ENCODE measurements around the gene PIWIL4. TPM values are rescaled to one million over a fixed set of nuclear protein-coding genes. Genes with fewer than 3 reads are reported as not detected.

Gene PIWIL4
- total and polyA plus RNA-seq, 7 donors = 0.30 to 1.7 (median 0.65) TPM

DNA sequence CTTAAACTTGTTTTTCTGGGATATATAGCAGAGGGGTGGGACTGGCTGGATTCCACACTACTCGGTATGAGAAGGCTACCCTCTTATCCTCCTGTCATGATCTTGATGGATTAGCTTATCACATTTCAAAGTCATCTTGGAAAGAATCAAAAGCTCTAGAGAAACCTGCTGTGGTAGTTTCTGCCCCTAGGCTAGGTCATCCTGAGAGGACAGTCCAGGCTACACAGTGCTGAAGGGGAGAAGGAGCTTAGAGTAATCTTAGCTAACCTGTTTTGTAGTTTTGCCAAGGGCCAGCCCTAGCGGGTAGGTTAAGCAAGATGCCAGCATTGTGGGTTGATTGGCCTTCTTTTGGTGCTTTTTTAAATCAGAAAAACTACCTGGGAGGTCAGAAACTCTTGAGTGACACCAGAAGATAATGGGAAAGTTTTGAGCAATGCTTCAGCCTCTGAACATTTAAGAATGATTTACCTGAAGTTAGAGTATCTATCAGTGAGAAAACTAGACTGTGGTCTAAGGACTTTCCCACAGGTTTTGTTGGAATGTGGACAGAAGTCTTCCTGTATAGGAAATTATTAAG is 21.3 kb downstream of the PIWIL4 start:
- no peak overlapping the region for H3K4me3 ChIP-seq
- WGBS, 3 donors = 35 to 52% (median 39%) methylated on average over 2 of the region's 2 CpGs
- no peaks in the 10 kb centered on the region for H3K9me3 ChIP-seq
- H3K27ac ChIP-seq = no peak overlapping the region
- no peaks in the 10 kb centered on the region for H3K4me1 ChIP-seq
- H3K27me3 ChIP-seq (ENCODE audit: insufficient read depth in 3 of 3, low read length in 2 of 3) = no peaks in the 10 kb centered on the region
- H3K36me3 ChIP-seq (ENCODE audit: insufficient read depth in 1 of 2, low read depth in 1 of 2) = peaks cover 2 to 19% of the 10 kb centered on the region in 2 donors
- TF ChIP-seq, protein P1, sequence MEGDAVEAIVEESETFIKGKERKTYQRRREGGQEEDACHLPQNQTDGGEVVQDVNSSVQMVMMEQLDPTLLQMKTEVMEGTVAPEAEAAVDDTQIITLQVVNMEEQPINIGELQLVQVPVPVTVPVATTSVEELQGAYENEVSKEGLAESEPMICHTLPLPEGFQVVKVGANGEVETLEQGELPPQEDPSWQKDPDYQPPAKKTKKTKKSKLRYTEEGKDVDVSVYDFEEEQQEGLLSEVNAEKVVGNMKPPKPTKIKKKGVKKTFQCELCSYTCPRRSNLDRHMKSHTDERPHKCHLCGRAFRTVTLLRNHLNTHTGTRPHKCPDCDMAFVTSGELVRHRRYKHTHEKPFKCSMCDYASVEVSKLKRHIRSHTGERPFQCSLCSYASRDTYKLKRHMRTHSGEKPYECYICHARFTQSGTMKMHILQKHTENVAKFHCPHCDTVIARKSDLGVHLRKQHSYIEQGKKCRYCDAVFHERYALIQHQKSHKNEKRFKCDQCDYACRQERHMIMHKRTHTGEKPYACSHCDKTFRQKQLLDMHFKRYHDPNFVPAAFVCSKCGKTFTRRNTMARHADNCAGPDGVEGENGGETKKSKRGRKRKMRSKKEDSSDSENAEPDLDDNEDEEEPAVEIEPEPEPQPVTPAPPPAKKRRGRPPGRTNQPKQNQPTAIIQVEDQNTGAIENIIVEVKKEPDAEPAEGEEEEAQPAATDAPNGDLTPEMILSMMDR (IDR thresholded peaks at IDR 0.05) = no peak
- DNase-seq (no peak), ATAC-seq (no peak)
- intact Hi-C loops (cut with DNase I) = no loop called here

GRCh38 chr11:94590352-94591041 is 23.3 kb downstream of the PIWIL4 start:
- ATAC-seq = no peak
- intact Hi-C loops (cut with DNase I) = no loop called here
- Histone ChIP-seq H3K9me3 (no peaks in the 10 kb centered on the region), H3K27me3 (ENCODE audit: insufficient read depth in 3 of 3, low read length in 2 of 3) (no peaks in the 10 kb centered on the region), H3K36me3 (ENCODE audit: insufficient read depth in 1 of 2, low read depth in 1 of 2) (peaks cover 2 to 21% of the 10 kb centered on the region in 2 donors), H3K4me3 (no peak overlapping the region), H3K4me1 (no peaks in the 10 kb centered on the region), H3K27ac (no peak overlapping the region)
- DNase-seq = no peak
- TF ChIP-seq, protein P1 (IDR thresholded peaks at IDR 0.05) = no peak
- WGBS, 3 donors = 51 to 61% (median 57%) methylated on average over 6 of the region's 6 CpGs

DNA sequence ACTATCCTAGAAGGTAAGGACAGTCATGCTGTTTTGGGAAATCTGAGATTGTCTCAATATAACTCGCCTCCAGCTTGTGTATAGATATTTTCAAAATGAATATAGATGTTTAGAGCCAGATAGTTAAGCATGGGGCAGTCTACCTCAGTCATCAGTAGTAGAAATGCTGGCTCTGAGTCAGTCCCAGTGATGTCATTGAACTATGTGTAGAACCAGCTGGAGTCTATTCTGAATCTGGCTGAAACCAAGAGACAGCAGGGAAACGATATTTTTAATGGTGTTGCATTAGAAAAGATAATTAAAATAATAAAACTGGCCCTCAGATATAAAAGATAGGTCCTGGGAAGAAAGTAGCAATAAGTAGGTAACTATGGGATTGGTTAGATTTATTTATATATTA is 25.9 kb downstream of the PIWIL4 start:
- H3K9me3 ChIP-seq = no peaks in the 10 kb centered on the region
- no peak overlapping the region for H3K4me3 ChIP-seq
- H3K4me1 ChIP-seq = no peaks in the 10 kb centered on the region
- peaks cover 2 to 21% of the 10 kb centered on the region in 2 donors for H3K36me3 ChIP-seq (ENCODE audit: insufficient read depth in 1 of 2, low read depth in 1 of 2)
- TF ChIP-seq, protein P1 (IDR thresholded peaks at IDR 0.05) = no peak
- H3K27me3 ChIP-seq (ENCODE audit: insufficient read depth in 3 of 3, low read length in 2 of 3) = no peaks in the 10 kb centered on the region
- intact Hi-C loops (cut with DNase I) = no loop called here
- 61 to 75% (median 74%) methylated on average over 2 of the region's 2 CpGs for WGBS, 3 donors
- H3K27ac ChIP-seq = no peak overlapping the region
- ATAC-seq = no peak
- no peak for DNase-seq

GRCh38 chr11:94595076-94595475 is 27.9 kb downstream of the PIWIL4 start:
- intact Hi-C loops (cut with DNase I) = no loop called here
- TF ChIP-seq, protein P1 (IDR thresholded peaks at IDR 0.05) = no peak
- ATAC-seq (no peak), DNase-seq (no peak)
- Histone ChIP-seq H3K27ac (no peak overlapping the region), H3K36me3 (ENCODE audit: insufficient read depth in 1 of 2, low read depth in 1 of 2) (peaks cover 1 to 14% of the 10 kb centered on the region in 2 donors), H3K27me3 (ENCODE audit: insufficient read depth in 3 of 3, low read length in 2 of 3) (no peaks in the 10 kb centered on the region), H3K4me1 (no peaks in the 10 kb centered on the region), H3K4me3 (no peak overlapping the region), H3K9me3 (no peaks in the 10 kb centered on the region)
- 93 to 95% (median 95%) methylated on average over 6 of the region's 6 CpGs for WGBS, 3 donors
